BE2C (cell line): ENCODE data around the gene ZER1.
"Not testable (repeated sequence)": the region's sequence is repeated elsewhere in the genome, so short reads cannot be mapped to it uniquely, and the experiment has no call there.

ENCODE experiments used
- DNase-seq: peaks from one replicate; pipeline ENCODE4 v3.0.0-alpha.2; 2020
- H3K27me3 ChIP-seq: fragments of 250-450 bp; sonication (Bioruptor Pico); 2 replicates; pipeline ENCODE4 v1.5.1; 2020; ENCODE audit warnings: mild to moderate bottlenecking
- H3K36me3 ChIP-seq: fragments of 250-450 bp; sonication (Bioruptor Pico); 2 replicates; pipeline ENCODE4 v1.5.1; 2020; ENCODE audit warnings: mild to moderate bottlenecking
- H3K4me1 ChIP-seq: fragments of 250-450 bp; sonication (Bioruptor Pico); 2 replicates; pipeline ENCODE4 v1.5.1; 2020
- H3K4me3 ChIP-seq: 2 replicates; pipeline ENCODE4 v1.5.1; 2011; ENCODE audit warnings: low read depth, low read length
- H3K9me3 ChIP-seq: fragments of 250-450 bp; sonication (Bioruptor Pico); 2 replicates; pipeline ENCODE4 v1.5.1; 2020
- CTCF ChIP-seq: IDR thresholded peaks from 2 replicates; pipeline ENCODE4 v1.5.1; 2012; ENCODE audit warnings: mild to moderate bottlenecking, low read depth, low read length

The ZER1 gene

DNA sequence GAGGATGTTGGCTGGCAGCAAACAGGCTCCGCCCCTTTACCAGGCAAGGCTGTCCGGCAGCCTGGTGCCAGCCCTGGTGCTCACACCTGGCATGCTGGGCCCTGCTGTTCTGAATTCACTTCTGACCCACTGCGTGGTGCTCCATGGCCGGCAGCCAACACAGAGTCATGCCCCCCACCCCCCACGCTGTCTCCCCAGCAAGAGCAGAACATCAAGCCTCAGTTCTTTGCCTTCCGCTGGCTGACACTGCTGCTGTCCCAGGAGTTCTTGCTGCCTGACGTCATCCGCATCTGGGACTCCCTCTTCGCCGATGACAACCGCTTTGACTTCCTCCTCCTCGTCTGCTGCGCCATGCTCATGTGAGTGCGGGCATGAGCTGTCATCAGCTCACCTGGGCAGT, 33.9 kb upstream of the ZER1 start:
- TF ChIP-seq CTCF: no peak
- no peak for DNase-seq
- H3K4me1 ChIP-seq: no peaks in the 10 kb centered on the region
- no peaks in the 10 kb centered on the region for H3K27me3 ChIP-seq
- no peaks in the 10 kb centered on the region for H3K9me3 ChIP-seq
- peaks cover 19% of the 10 kb centered on the region for H3K36me3 ChIP-seq
- H3K4me3 ChIP-seq: no peak overlapping the region

DNA sequence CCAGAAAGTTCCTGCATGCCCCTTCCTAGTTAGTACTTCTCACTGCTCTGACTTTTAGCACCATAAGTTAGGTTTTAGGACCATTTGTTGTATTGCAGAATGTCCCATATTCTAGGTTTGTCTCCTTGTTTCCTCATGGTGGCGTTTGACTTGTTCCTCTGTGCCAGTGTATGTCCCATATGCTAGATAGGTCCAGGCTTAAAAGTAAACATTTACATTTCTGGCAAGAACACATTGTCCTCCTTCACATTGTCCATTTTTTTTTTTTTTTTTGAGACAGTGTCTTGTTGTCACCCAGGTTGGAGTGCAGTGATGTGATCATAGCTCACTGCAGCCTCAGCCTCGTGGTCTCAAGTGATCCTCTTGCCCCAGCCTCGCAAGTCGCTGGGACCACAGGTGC, 30.8 kb upstream of the ZER1 start:
- no peak for TF ChIP-seq CTCF
- H3K4me1 ChIP-seq: no peaks in the 10 kb centered on the region
- H3K27me3 ChIP-seq: no peaks in the 10 kb centered on the region
- no peaks in the 10 kb centered on the region for H3K9me3 ChIP-seq
- DNase-seq: no peak
- H3K4me3 ChIP-seq: no peak overlapping the region
- peaks cover 38% of the 10 kb centered on the region for H3K36me3 ChIP-seq

DNA sequence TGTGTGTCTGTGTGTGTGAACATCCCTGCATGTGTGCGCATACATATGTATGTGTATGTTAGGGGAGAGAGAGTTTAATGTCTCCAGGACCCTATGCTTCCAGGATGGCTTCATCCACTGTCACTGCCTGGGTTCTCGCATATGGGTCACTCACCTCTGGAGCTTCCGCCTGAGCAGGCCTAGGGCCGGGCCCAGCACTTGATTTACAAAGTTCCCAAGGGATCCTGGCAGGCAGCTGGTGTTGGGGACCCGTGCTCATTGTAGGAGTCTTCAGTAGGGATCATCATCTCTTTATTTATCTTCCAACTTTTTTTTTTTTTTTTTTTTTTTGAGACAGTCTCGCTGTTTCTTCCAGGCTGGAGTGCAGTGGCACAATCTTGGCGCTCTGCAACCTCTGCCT, 28.3 kb upstream of the ZER1 start:
- TF ChIP-seq CTCF: no peak
- H3K4me1 ChIP-seq: no peaks in the 10 kb centered on the region
- DNase-seq: no peak
- H3K36me3 ChIP-seq: peaks cover 34% of the 10 kb centered on the region
- no peaks in the 10 kb centered on the region for H3K27me3 ChIP-seq
- no peaks in the 10 kb centered on the region for H3K9me3 ChIP-seq
- H3K4me3 ChIP-seq: no peak overlapping the region

DNA sequence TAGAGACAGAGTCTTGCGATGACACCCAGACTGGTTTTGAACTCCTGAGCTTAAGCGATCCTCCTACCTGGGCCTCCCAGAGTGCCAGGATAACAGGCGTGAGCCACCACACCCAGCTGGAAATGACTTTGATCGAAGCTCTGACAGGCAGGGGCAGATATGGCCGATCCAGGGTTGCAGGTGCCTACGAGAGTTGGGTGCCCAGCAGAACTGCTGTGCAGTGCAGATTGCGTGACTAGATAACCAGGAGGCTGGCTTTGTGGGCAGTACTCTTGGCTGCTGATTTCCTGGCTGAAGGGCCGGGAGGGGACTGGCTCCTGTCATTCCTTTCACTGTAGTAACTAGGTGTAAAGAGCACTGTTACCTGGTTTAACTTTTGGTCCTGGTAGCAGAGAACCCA, 27.2 kb upstream of the ZER1 start:
- TF ChIP-seq CTCF: no peak
- Histone ChIP-seq H3K4me1 (no peaks in the 10 kb centered on the region), H3K4me3 (no peak overlapping the region), H3K9me3 (no peaks in the 10 kb centered on the region), H3K36me3 (peaks cover 32% of the 10 kb centered on the region), H3K27me3 (no peaks in the 10 kb centered on the region)
- no peak for DNase-seq

GRCh38 chr9:128794961-128795360, 23.2 kb upstream of the ZER1 start:
- H3K9me3 ChIP-seq, DNase-seq, H3K27me3 ChIP-seq, H3K4me3 ChIP-seq, H3K4me1 ChIP-seq: not testable (repeated sequence)
- peaks cover 47% of the 10 kb centered on the region for H3K36me3 ChIP-seq

GRCh38 chr9:128792978-128793686, 21.4 kb upstream of the ZER1 start:
- TF ChIP-seq CTCF: no peak
- H3K27me3 ChIP-seq: no peaks in the 10 kb centered on the region
- no peaks in the 10 kb centered on the region for H3K9me3 ChIP-seq
- no peaks in the 10 kb centered on the region for H3K4me1 ChIP-seq
- peaks cover 37% of the 10 kb centered on the region for H3K36me3 ChIP-seq
- DNase-seq: no peak
- H3K4me3 ChIP-seq: no peak overlapping the region
